Hepatocyte (in vitro differentiated cells): Measurements from ENCODE around the gene KCNRG.

Experiments used
- CTCF ChIP-seq: fragments of 200-600 bp; sonication (generic); IDR thresholded peaks from 2 replicates; pipeline ENCODE4 v1.5.1; 2016; ENCODE audit warnings: antibody characterized with exemption, mild to moderate bottlenecking; ENCODE audit not compliant: poor library complexity
- EZH2 ChIP-seq: fragments of 200-600 bp; sonication (generic); IDR thresholded peaks from 2 replicates; pipeline ENCODE4 v1.6.1; 2016; ENCODE audit warnings: antibody characterized with exemption, mild to moderate bottlenecking, borderline replicate concordance
- EZH2phosphoT487 ChIP-seq: fragments of 200-600 bp; sonication (generic); IDR thresholded peaks from one replicate; pipeline ENCODE4 v1.6.1; 2018; ENCODE audit warnings: antibody characterized with exemption, mild to moderate bottlenecking, low read depth, moderate library complexity; ENCODE audit not compliant: unreplicated experiment, severe bottlenecking

GRCh38 chr13:50006426-50007135, 8.7 kb upstream of the KCNRG start:
- TF ChIP-seq CTCF (no peak), EZH2 (no peak), EZH2phosphoT487 (no peak)
